Panc1 (cell line): ENCODE data around the gene TEKT2. TPM values are rescaled to one million over a fixed set of nuclear protein-coding genes. Genes with fewer than 3 reads are reported as not detected.

Experiments
- ATAC-seq: fragments of 200-7000 bp; cut with Tn5 transposase; 2 replicates; pipeline ENCODE4 v1.9.1; 2020; ENCODE audit warnings: mild to moderate bottlenecking, moderate library complexity
- BruUV-seq: library from RNA; stranded (reverse); fragments of 400-500 nt; replicated peaks from 2 replicates; lab custom pipeline; 2021; lab: Mats Ljungman, UMichigan
- CTCF ChIA-PET: fragments of 300-600 bp; sonication (Branson Sonifier 250); formaldehyde crosslinking; loops from one replicate; lab custom pipeline; 2022; ENCODE audit warnings: antibody characterized with exemption; lab: Charles Lee
- POLR2A ChIA-PET: fragments of 300-600 bp; sonication (Branson Sonifier 250); formaldehyde crosslinking; loops from one replicate; lab custom pipeline; 2022; ENCODE audit warnings: antibody characterized with exemption; lab: Charles Lee
- DNase-seq: peaks from one replicate; pipeline ENCODE4 v3.0.0-alpha.2; 2010; ENCODE audit warnings: low read depth, low spot score
- H3K27ac ChIP-seq: 2 replicates; pipeline ENCODE4 v1.5.1; 2011; ENCODE audit warnings: mild to moderate bottlenecking, low read length, inconsistent platforms
- H3K27me3 ChIP-seq: fragments of 200-500 bp; sonication (Bioruptor generic); 2 replicates; pipeline ENCODE4 v1.6.0; 2014; ENCODE audit warnings: low read length, inconsistent platforms; ENCODE audit not compliant: control insufficient read depth, insufficient read depth
- H3K36me3 ChIP-seq: fragments of 200-500 bp; sonication (Bioruptor generic); 2 replicates; pipeline ENCODE4 v1.5.1; 2014; ENCODE audit warnings: inconsistent platforms, mild to moderate bottlenecking, low read length, moderate library complexity; ENCODE audit not compliant: control insufficient read depth, insufficient read depth
- H3K4me1 ChIP-seq: 2 replicates; pipeline ENCODE4 v1.5.1; 2011; ENCODE audit warnings: inconsistent platforms, mild to moderate bottlenecking, low read length, moderate library complexity; ENCODE audit not compliant: control insufficient read depth, insufficient read depth
- H3K4me3 ChIP-seq, 2 experiments: 2 replicates each; pipeline ENCODE4 v1.5.1; 2011 to 2012; ENCODE audit warnings: low read depth in 2 of 2, low read length in 2 of 2, mild to moderate bottlenecking in 2 of 2, inconsistent platforms in 1 of 2, moderate library complexity in 1 of 2
- H3K9me3 ChIP-seq: fragments of 200-500 bp; sonication (Bioruptor generic); 2 replicates; pipeline ENCODE4 v1.5.1; 2014; ENCODE audit warnings: low read depth, mild to moderate bottlenecking, inconsistent platforms, low read length, moderate library complexity; ENCODE audit not compliant: control insufficient read depth, insufficient read depth
- POLR2AphosphoS5 ChIP-seq: IDR thresholded peaks from 2 replicates; pipeline ENCODE4 v1.6.1; 2012; ENCODE audit warnings: mild to moderate bottlenecking, low read depth, low read length, moderate library complexity
- SIN3A ChIP-seq: IDR thresholded peaks from 2 replicates; pipeline ENCODE4 v1.6.1; 2012; ENCODE audit warnings: low read depth, mild to moderate bottlenecking, low read length, moderate library complexity, borderline replicate concordance; ENCODE audit not compliant: insufficient read depth
- TCF7L2 ChIP-seq: IDR thresholded peaks from 2 replicates; pipeline ENCODE4 v1.6.1; 2011; ENCODE audit warnings: mild to moderate bottlenecking, low read depth, low read length, inconsistent platforms
- in situ Hi-C: cut with HindIII; loops from 2 replicates; pipeline ENCODE4 v1.10.0; 2016; ENCODE audit warnings: low sequenced_read_pairs, low pct_unique_long_range_greater_than_20kb
- intact Hi-C: fragments of 100-400 bp; cut with micrococcal nuclease; formaldehyde crosslinking; loops from one replicate; pipeline ENCODE4 v1.10.0; 2022; ENCODE audit not compliant: unreplicated experiment
- total RNA-seq: library from RNA; stranded (reverse); gene quantifications from one replicate; pipeline ENCODE4 v1.2.1, GENCODE V29; 2021; ENCODE audit not compliant: unreplicated experiment
- TF ChIP-seq, protein P1 (sequence below): fragments of 450-650 bp; IDR thresholded peaks from 2 replicates; pipeline ENCODE4 v1.5.1; 2017; ENCODE audit warnings: mild to moderate bottlenecking
- TF ChIP-seq, protein P2 (sequence below), 2 experiments: IDR thresholded peaks; 2 replicates each; pipeline ENCODE4 v1.6.1; 2011 to 2012; ENCODE audit warnings: low read depth in 2 of 2, control low read depth in 1 of 2, low read length in 1 of 2, mild to moderate bottlenecking in 1 of 2, moderate library complexity in 1 of 2; ENCODE audit not compliant: insufficient read depth in 1 of 2

TEKT2 gene
- total RNA-seq, 1 experiment from 2014 or later: 0.23 TPM

DNA sequence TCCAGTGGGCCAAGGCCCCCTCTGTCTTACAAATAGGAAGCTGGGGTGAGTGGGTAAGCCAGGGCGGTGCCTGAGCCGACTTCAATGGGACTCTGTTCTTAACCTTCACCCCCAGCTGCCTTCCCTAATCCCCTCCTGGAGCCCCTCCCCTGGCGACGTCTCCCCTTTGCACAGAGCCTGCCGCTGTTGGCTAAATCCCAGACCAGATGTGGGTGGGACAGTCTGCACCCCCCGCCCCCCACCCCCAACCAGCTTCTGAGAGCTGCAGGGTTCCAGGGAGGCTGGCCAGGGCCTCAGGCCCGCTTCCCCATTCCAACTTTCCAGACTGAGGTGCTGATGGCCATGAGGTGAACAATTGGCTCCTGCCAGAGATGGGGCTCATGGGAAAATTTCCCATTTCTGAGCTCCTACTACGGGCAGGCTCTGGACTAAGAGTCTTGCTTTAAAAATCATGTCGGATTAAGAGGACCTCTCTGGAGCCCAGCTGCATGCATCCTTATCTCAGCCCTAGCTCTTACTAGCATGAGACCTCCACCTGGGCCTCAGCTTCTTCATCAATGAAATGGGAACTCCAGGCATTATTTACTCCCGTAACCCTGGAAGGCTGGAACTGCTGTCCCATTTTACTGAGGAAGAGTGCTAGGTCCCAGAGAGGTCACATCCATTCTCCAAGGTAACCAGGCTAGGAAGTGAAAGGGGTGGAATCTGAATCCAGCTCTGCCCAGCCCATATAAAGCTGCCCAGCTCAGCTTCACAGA lies 34.7 kb downstream of the TEKT2 start:
- Histone ChIP-seq H3K4me3 (no peak overlapping the region), H3K27me3 (no peaks in the 10 kb centered on the region), H3K4me1 (no peaks in the 10 kb centered on the region), H3K36me3 (no peaks in the 10 kb centered on the region), H3K9me3 (no peaks in the 10 kb centered on the region), H3K27ac (no peak overlapping the region)
- TF ChIP-seq POLR2AphosphoS5 (no peak), SIN3A (no peak), TCF7L2 (no peak)
- TF ChIP-seq, protein P1, sequence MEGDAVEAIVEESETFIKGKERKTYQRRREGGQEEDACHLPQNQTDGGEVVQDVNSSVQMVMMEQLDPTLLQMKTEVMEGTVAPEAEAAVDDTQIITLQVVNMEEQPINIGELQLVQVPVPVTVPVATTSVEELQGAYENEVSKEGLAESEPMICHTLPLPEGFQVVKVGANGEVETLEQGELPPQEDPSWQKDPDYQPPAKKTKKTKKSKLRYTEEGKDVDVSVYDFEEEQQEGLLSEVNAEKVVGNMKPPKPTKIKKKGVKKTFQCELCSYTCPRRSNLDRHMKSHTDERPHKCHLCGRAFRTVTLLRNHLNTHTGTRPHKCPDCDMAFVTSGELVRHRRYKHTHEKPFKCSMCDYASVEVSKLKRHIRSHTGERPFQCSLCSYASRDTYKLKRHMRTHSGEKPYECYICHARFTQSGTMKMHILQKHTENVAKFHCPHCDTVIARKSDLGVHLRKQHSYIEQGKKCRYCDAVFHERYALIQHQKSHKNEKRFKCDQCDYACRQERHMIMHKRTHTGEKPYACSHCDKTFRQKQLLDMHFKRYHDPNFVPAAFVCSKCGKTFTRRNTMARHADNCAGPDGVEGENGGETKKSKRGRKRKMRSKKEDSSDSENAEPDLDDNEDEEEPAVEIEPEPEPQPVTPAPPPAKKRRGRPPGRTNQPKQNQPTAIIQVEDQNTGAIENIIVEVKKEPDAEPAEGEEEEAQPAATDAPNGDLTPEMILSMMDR: no peak
- TF ChIP-seq, protein P2, sequence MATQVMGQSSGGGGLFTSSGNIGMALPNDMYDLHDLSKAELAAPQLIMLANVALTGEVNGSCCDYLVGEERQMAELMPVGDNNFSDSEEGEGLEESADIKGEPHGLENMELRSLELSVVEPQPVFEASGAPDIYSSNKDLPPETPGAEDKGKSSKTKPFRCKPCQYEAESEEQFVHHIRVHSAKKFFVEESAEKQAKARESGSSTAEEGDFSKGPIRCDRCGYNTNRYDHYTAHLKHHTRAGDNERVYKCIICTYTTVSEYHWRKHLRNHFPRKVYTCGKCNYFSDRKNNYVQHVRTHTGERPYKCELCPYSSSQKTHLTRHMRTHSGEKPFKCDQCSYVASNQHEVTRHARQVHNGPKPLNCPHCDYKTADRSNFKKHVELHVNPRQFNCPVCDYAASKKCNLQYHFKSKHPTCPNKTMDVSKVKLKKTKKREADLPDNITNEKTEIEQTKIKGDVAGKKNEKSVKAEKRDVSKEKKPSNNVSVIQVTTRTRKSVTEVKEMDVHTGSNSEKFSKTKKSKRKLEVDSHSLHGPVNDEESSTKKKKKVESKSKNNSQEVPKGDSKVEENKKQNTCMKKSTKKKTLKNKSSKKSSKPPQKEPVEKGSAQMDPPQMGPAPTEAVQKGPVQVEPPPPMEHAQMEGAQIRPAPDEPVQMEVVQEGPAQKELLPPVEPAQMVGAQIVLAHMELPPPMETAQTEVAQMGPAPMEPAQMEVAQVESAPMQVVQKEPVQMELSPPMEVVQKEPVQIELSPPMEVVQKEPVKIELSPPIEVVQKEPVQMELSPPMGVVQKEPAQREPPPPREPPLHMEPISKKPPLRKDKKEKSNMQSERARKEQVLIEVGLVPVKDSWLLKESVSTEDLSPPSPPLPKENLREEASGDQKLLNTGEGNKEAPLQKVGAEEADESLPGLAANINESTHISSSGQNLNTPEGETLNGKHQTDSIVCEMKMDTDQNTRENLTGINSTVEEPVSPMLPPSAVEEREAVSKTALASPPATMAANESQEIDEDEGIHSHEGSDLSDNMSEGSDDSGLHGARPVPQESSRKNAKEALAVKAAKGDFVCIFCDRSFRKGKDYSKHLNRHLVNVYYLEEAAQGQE (IDR thresholded peaks at IDR 0.05; ENCODE audit: insufficient read depth in 1 of 2, low read depth in 2 of 2, low read length in 1 of 2): no peak
- POLR2A ChIA-PET: interaction anchor here (0.8 kb wide), 1 partner anchor 16 kb away, joined by 3 read pairs; no protein-coding TSS in a partner anchor
- DNase-seq: no peak
- CTCF ChIA-PET: interaction anchor here (0.5 to 1.2 kb wide), 3 partner anchors 16 to 31 kb away, joined by 3 to 6 read pairs (median 3); partner anchors contain the start of gene TRAPPC3
- in situ Hi-C loops (no loop called here), intact Hi-C loops (no loop called here)
- ATAC-seq: no peak
- BruUV-seq: no TSS peak

DNA sequence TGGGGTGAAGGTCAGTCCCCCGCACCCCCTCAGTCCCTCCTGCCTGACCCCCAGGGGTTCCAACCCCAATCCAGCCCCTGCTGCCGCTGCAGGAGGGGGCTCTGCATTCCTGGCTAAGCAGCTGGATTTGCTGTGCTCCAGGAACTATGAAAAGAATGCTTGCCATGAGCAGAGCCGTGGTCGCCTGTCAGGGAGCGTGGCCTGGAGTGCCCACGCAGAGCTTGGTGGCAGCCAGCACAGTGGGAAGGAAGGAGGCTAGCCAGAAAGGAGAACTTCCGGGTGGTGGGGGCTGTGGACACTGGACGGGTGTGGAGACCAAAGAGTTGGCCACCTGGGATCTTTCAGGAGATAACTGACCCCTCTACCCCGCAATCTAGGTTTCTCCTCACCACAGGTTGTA lies 35.6 kb downstream of the TEKT2 start:
- H3K27me3 ChIP-seq: peaks cover under 1% of the 10 kb centered on the region; the same call in 1 of the 2 replicates
- ChIA-PET POLR2A (no interaction called here), CTCF (interaction anchor here (0.6 to 1.1 kb wide), 2 partner anchors 15 to 75 kb away, joined by 3 to 6 read pairs; no protein-coding TSS in a partner anchor)
- no TSS peak for BruUV-seq
- H3K9me3 ChIP-seq: no peaks in the 10 kb centered on the region
- no peaks in the 10 kb centered on the region for H3K4me1 ChIP-seq
- in situ Hi-C loops (no loop called here), intact Hi-C loops (no loop called here)
- H3K36me3 ChIP-seq: no peaks in the 10 kb centered on the region
- H3K27ac ChIP-seq: no peak overlapping the region
- H3K4me3 ChIP-seq: no peak overlapping the region
- TF ChIP-seq, protein P2 (IDR thresholded peaks at IDR 0.05; ENCODE audit: insufficient read depth in 1 of 2, low read depth in 2 of 2, low read length in 1 of 2): no peak
- TF ChIP-seq TCF7L2 (no peak), SIN3A (no peak), POLR2AphosphoS5 (no peak)
- TF ChIP-seq, protein P1: no peak
- DNase-seq (no peak), ATAC-seq (no peak)
